GM12874 (cell line): ENCODE data around the gene ATG4B.

ENCODE experiments used
- TF ChIP-seq, protein P1 (sequence below): IDR thresholded peaks from 2 replicates; pipeline ENCODE4 v1.5.1; 2011; ENCODE audit warnings: low read depth, mild to moderate bottlenecking, control low read depth, low read length, moderate library complexity; ENCODE audit not compliant: insufficient read depth

Gene ATG4B

DNA sequence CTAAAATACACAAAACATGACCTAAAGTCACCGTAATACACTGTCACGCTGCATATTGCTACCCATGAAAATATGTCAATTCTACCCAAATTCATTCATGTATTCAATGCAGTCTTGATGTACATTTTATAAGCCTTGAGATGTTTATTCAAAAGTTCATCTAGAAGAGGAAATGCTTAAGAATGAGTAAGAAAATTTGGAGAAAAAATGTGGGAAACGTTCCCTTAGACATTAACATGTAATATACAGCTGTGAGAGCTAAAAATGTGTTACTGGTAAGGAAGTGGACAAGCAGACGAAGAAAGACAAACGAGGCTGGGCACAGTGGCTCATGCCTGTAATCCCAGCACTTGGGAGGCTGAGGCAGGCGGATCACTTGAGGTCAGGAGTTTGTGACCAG is 37.9 kb upstream of the ATG4B start:
- TF ChIP-seq, protein P1, sequence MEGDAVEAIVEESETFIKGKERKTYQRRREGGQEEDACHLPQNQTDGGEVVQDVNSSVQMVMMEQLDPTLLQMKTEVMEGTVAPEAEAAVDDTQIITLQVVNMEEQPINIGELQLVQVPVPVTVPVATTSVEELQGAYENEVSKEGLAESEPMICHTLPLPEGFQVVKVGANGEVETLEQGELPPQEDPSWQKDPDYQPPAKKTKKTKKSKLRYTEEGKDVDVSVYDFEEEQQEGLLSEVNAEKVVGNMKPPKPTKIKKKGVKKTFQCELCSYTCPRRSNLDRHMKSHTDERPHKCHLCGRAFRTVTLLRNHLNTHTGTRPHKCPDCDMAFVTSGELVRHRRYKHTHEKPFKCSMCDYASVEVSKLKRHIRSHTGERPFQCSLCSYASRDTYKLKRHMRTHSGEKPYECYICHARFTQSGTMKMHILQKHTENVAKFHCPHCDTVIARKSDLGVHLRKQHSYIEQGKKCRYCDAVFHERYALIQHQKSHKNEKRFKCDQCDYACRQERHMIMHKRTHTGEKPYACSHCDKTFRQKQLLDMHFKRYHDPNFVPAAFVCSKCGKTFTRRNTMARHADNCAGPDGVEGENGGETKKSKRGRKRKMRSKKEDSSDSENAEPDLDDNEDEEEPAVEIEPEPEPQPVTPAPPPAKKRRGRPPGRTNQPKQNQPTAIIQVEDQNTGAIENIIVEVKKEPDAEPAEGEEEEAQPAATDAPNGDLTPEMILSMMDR, result no peak

DNA sequence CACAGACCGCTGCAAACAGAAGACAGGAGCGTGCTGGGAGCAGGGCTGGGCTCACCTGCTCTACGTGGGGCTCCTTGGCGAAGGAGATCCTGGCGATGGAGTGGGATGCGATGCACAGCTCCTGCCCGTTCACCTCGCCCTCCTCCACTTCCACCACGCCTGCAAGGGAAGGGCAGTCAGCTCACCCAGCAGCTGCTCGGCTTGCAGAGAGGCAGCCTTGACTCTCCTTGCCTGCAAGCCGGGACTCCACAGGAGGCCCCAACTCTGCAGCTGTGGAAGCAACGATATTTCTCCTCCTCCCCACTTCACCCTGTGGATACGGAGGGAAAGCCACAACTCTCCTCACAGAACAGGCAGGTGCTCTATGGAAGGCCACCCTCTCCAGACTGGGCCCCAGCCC is 35.7 kb upstream of the ATG4B start:
- TF ChIP-seq, protein P1, result no peak

DNA sequence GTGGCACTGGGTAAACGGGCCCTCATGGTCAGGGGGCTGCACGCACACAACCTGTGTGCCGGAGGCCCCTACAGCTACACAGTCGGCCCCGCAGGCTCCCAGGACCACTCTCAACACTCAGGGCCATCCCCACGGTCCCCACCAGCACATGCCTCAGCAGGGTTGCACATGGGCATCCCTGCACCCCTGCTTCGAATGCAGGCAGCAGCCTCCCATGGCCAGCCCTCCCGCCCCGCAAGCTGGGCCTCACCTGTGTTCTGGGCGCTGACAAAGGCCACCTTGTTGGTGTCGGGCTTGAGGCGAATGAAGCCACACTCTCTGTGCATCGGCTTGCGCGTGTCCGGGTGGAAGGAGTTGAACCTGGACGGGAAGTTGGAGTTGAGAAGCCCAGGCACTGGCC is 34.8 kb upstream of the ATG4B start:
- TF ChIP-seq, protein P1, result no peak

DNA sequence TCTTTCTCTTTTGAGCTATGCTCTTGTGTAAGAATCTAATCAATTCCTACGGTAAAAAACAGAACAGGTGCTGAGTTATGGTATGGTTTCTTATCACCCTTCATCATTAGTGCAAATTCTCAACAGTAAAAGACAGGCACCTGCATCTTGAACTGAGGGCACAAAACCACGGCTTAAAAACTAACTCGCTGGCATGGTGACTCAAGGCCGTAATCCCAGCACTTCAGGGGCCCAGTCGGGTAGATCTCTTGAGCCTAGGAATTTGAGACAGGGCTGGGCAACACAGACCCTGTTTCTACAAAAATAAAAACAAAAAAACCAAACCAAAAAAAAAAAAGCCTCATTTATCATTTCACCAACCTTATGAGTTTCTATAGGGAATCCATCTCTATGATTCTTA is 33.8 kb upstream of the ATG4B start:
- TF ChIP-seq, protein P1, result no peak

DNA sequence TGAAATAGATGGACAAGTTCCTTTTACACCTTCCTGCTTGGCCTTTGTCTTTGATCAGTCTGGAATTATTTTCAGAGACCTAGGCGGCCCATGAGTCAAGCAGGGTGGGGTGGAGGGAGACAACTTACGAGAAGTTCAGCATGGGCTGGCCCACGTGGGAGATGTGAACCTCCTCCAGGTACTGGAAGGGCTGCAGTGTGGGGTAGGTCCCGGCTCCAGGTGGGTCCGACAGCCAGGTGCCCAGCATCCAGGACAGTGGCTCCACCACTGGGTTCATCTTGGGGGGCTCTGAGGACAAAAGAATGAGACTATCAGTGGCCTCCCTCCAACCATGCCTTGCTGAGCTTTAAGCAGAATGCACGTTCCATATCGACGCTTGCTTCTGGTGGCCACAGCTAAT is 31.3 kb upstream of the ATG4B start:
- TF ChIP-seq, protein P1, result no peak

DNA sequence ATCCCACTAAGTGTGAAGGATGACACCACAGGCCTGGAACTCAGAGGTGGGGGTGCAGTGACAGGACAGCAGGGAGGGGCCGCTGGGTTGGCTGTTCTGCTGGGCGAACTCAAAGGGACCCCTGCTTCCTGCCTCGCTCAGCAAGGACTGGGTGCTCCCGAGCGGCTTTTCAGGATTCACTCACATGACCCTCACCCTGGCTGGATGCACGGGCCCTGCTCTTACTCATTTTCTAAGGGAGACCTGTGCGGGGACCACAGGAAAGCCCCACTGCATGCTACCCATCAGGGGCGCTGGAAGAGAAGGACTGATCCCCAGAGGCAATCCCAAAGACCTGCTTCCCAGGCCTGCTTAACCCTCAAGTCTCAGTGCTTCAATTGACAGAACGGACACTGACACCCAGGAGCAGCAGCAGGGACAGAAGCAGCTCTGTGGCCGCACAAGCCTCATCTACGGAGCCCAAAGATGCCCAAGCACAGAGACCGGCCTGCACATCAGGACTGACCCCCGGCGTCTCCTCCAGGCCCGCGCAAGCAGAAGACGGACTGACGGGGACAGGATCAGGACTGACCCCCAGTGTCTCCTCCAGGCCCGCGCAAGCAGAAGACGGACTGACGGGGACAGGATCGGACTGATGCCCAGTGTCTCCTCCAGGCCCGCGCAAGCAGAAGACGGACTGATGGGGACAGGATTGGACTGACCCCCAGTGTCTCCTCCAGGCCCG is 30.2 kb upstream of the ATG4B start:
- TF ChIP-seq, protein P1, result no peak

DNA sequence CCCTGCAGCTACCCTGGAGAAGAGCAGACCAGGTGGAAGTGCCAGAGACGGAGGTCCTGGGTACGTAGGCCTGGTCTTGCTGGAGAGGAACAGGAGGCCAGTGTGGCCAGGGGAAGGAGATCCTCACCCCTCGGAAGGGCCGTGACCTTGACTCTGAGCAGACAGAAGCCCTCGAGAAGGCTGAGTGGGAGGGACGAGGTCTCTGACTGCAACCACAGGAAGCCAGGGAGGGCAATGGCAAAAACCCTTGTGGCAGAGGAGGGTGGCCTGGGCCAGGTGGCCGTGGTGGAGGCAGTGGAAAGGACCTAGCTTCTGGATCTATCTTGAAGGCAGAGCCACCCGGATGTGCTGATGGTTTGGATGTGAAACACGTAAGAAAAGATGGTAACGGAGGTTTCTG is 28.6 kb upstream of the ATG4B start:
- TF ChIP-seq, protein P1, result no peak
